Sciatic nerve (tissue), 2 donors: Measurements from ENCODE around the gene ATP9B. TPM values are rescaled to one million over a fixed set of nuclear protein-coding genes. Genes with fewer than 3 reads are reported as not detected.

Experiments
- ATAC-seq: fragments of 200-7000 bp; cut with Tn5 transposase; one replicate; pipeline ENCODE4 v1.9.1; 2020; ENCODE audit warnings: mild to moderate bottlenecking, moderate library complexity
- DNase-seq: peaks from one replicate; pipeline ENCODE4 v3.0.0-alpha.2; 2020; ENCODE audit warnings: low spot score
- intact Hi-C: fragments of 100-400 bp; cut with DNase I; formaldehyde crosslinking; loops from one replicate; pipeline ENCODE4 v1.14.2; 2022
- total RNA-seq: library from RNA; stranded (reverse); fragmentation: NEBNext Ultra II Directional; extraction: Animal tissue kit (Norgen Biotek cat#: 25700); gene quantifications from one replicate; pipeline ENCODE4 v1.2.1, GENCODE V29; 2021
- donor health status: DM: no; HTN: no; CAD: no.
- donor health status: DM: no; HTN: no; CAD: no.

ATP9B gene
- total RNA-seq, 1 donor from 2014 or later, result 67.4 TPM

GRCh38 chr18:79217979-79218604 lies 148.9 kb downstream of the ATP9B start:
- ATAC-seq (no peak), DNase-seq (no peak)
- intact Hi-C loops, result no loop called here

DNA sequence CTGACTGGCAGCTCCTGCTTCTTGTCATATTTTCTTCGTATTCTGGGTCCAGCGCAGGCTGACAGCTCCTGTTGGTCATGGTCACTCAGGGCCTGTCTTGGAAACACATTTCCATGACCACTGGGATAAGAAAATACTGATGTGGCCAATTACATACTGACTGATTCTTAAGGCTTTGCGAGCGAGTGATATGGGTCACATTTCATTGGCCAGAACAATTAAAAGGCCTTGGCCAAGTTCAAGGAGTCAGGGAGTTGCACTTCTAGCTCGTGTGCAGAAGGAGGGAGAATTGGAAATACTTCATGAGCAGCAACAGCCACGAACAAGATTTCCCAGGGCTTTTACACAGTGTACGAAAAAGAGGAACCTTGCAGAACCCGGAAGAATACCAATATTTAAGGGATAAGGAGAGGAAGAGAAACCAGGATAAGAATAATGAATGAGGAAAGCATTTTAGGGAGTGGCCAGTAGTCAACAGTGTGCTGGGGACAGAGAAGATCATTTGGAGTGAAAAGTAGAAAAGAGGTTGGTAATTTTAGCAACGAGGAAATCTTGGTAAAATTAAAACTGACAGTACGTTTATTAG lies 149.5 kb downstream of the ATP9B start:
- ATAC-seq (peak; percentile 32), DNase-seq (no peak)
- intact Hi-C loops, result no loop called here

- ATAC-seq, result no peak
- no peak for DNase-seq
- intact Hi-C loops, result no loop called here
These were observed 151.9 kb downstream of the ATP9B start for GRCh38 chr18:79221136-79221535.

- intact Hi-C loops, result no loop called here
- DNase-seq (no peak), ATAC-seq (no peak)
These were observed 153.6 kb downstream of the ATP9B start for GRCh38 chr18:79222790-79223189.

DNA sequence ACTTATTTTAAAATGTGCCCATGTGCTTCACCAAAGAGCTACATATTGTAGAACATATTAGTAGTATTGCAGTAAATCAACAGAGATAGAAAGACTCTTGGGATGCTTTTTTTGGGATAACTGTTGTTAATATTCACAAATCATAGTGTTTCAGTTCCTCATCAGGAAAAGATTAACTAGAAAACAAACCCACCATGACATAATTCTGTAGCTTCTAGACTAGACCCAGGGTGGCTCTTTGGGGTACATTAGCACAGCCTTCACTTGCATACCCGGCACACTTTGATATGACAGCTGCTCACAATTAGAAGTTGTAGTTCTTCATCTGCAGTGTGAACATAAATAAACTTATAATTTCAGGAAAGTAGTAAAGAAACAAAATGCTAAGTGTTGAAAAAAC lies 154.2 kb downstream of the ATP9B start:
- no peak for DNase-seq
- no peak for ATAC-seq
- intact Hi-C loops, result no loop called here

DNA sequence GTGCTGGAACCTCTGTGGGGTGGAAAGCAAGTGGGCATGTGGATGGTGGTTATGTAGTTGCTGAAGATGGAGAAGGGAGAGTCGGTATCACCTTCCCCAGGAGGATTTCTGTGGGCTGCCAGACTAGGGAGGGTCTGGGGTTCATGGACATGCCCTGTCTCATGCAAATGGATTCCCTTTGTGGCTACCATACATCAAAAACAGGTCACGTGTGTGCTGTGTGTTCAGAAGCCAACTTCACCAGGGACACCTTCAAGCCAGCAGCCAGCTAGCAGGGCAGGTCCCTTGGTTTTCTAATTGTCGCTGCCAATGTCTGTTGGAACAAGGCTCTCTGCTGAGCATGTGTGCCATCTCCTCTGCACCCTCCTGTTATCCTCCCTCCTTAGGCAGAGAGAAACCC lies 155.2 kb downstream of the ATP9B start:
- ATAC-seq (no peak), DNase-seq (no peak)
- intact Hi-C loops, result no loop called here

DNA sequence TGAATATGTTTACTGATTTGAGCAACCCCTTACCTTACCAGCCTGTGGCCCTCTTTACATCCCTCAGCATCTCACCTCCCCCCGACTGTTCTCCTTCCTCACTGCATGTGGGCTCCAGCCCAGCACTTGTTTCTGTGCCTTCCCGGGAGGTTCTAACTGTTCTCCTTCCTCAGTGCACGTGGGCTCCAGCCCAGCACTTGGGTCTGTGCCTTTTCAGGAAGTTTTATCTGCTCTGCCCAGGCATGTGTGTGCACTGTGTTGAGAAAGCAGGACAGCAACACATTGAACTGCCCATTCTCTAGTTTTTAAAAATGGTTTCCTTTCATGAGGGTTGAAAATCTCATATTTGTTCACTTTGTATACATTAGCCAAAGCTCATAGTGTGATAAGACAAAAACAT lies 158.4 kb downstream of the ATP9B start:
- intact Hi-C loops, result no loop called here
- DNase-seq (no peak), ATAC-seq (no peak)

DNA sequence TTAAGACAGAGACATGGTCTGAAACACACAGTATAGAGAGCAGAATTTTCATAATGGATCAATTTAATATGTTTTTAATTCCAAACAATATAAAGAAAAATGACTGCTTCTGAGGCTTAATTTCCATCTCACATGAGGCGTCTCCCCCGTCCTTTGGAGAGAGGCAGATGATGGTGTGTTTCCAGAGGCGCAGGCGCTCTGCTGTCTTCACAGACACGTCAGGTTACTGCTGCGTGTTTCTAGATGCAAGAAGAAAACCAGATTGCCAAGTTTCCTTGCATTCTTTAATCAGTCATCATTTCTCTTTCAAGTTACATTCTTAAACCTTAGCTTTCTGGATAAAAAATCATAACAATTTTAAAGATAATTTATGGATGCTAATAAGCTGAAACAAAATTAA lies 160.2 kb downstream of the ATP9B start:
- no peak for ATAC-seq
- intact Hi-C loops, result no loop called here
- no peak for DNase-seq

- no peak for ATAC-seq
- intact Hi-C loops, result no loop called here
These were observed 165.2 kb downstream of the ATP9B start for GRCh38 chr18:79234438-79234837.

GRCh38 chr18:79239631-79240030 lies 170.4 kb downstream of the ATP9B start:
- no peak for DNase-seq
- no peak for ATAC-seq
- intact Hi-C loops, result no loop called here

More at GRCh38 chr18:79234438-79234837, 165.2 kb downstream of the ATP9B start:
- no peak for DNase-seq

GRCh38 chr18:79241755-79242154 lies 172.6 kb downstream of the ATP9B start:
- DNase-seq, result no peak
- intact Hi-C loops, result no loop called here
- ATAC-seq, result no peak

DNA sequence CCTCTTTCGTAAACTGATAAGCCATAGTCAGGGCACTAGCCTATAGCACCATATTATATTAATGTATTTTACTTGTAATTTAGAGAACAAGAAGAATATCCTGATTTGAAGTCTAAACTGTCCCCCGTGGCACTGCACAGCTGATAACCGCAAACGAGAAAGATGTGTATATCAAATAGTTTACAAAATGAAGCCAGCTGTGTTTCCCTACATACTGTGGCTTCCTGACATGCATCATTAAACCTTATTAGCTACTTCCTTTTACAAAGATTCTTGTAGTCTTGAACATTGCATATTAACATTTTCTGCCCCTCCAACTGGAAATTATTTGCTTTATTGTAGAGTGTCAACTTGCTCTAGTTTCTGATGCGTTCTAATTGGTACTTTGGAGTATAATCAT lies 173.1 kb downstream of the ATP9B start:
- intact Hi-C loops, result no loop called here
- DNase-seq, result no peak
- ATAC-seq, result no peak

GRCh38 chr18:79245517-79246001 lies 176.4 kb downstream of the ATP9B start:
- intact Hi-C loops, result no loop called here
- ATAC-seq (no peak), DNase-seq (no peak)

GRCh38 chr18:79246309-79247108 lies 177.3 kb downstream of the ATP9B start:
- peak; percentile 94 for ATAC-seq
- intact Hi-C loops, result no loop called here
- peak; percentile 82 for DNase-seq

GRCh38 chr18:79248495-79249060 lies 179.4 kb downstream of the ATP9B start:
- DNase-seq, result no peak
- intact Hi-C loops, result no loop called here

GRCh38 chr18:79250301-79250981 lies 181.2 kb downstream of the ATP9B start:
- ATAC-seq (no peak), DNase-seq (no peak)
- intact Hi-C loops, result no loop called here

More at GRCh38 chr18:79248495-79249060, 179.4 kb downstream of the ATP9B start:
- no peak for ATAC-seq

GRCh38 chr18:79251021-79251420 lies 181.8 kb downstream of the ATP9B start:
- no peak for ATAC-seq

DNA sequence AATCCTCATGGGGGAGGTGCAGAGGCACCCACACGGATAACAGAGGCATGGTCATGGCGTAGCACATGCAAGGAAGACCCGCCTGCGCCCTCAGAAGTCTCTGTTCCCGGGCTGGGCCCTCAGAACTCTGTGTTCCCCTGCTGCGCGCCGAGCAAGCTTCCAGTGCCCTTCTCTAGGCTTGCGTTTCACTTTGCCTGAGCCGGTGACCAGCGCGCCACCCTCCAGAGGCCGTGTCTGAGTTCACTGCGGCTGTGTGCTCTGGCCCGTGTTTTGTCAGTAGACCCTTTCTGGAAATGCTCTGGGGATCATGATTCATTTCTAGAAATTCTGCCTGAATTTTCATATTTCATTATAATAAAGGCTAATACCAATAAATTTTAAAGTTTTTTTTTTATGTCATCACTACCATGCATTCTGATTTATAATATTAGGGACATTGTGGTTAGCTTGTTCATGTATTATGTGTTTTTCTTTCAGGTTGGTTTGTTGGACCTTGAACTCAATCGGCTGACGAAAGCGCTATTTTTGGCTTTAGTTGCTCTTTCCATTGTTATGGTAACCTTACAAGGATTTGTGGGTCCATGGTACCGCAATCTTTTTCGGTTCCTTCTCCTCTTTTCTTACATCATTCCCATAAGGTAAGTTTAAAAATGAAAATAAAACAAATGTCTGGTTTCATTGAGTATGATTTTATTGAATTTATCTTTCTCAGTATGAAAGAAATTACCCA lies 183.9 kb downstream of the ATP9B start:
- ATAC-seq, result peak; percentile 39
- DNase-seq, result no peak
- intact Hi-C loops, result no loop called here

More at GRCh38 chr18:79251021-79251420, 181.8 kb downstream of the ATP9B start:
- no peak for DNase-seq
- intact Hi-C loops, result no loop called here

GRCh38 chr18:79257480-79257879 lies 188.3 kb downstream of the ATP9B start:
- no peak for DNase-seq
- intact Hi-C loops, result no loop called here
- no peak for ATAC-seq
